HG02943 (cell line): Measurements from ENCODE around the gene NOX4.
"Not testable (repeated sequence)": the region's sequence is repeated elsewhere in the genome, so short reads cannot be mapped to it uniquely, and the experiment has no call there.

ENCODE experiments used
- ATAC-seq: cut with Tn5 transposase; IDR thresholded peaks from one replicate; pipeline ENCODE4 v1.9.1; 2021; ENCODE audit warnings: mild to moderate bottlenecking, low read depth, moderate library complexity; ENCODE audit not compliant: unreplicated experiment

NOX4 gene

DNA sequence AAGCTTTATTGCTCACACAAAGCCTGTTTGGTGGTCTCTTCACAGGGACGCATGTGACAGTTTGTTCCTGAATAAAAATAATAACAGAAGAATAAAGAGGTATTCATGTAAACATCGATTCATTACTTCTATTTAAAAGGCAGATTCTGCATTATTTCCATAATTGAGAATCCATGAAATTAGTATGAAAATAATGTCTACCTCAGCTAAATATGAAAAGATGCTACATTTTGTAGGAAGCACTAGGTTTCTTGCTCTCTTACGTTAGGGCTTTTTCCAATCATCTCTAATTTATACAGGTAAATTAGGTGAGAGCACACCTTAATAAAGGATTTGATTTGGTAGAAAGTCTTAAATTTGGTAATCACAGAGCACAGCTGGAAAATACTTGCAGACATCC, 103.7 kb downstream of the NOX4 start:
- ATAC-seq, result not testable (repeated sequence)

DNA sequence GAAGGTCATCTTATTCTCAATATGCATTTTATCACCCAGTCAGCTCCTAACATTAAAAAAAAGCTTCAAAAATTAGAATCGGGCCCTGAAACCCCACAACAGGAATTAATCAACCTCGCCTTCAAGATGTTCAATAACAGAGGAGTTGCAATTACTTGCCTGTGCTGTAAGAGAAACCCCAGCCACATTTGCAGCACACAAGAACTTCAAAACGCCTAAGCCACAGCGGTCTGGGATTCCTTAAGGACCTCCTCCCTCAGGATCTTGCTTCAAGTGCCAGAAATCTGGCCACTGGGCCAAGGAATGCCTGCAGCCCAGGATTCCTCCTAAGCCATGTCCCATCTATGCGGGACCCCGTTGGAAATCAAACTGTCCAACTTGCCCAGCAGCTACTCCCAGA, 108.2 kb downstream of the NOX4 start:
- not testable (repeated sequence) for ATAC-seq

DNA sequence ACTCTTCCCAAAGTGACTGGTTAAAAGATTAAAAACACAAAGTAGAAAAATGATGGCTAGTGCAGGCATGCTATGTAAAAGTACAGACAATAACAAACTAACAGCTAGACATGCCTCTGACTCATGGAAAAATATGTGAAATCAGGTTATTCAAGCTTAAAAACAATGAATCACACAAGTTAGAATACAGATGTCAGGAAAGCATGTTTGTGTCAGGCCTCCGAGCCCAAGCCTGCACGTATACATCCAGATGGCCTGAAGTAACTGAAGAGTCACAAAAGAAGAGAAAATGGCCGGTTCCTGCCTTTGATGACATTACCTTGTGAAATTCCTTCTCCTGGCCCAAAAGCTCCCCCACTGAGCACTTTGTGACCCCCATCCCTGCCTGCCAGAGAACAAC, 110.1 kb downstream of the NOX4 start:
- ATAC-seq, result no peak

DNA sequence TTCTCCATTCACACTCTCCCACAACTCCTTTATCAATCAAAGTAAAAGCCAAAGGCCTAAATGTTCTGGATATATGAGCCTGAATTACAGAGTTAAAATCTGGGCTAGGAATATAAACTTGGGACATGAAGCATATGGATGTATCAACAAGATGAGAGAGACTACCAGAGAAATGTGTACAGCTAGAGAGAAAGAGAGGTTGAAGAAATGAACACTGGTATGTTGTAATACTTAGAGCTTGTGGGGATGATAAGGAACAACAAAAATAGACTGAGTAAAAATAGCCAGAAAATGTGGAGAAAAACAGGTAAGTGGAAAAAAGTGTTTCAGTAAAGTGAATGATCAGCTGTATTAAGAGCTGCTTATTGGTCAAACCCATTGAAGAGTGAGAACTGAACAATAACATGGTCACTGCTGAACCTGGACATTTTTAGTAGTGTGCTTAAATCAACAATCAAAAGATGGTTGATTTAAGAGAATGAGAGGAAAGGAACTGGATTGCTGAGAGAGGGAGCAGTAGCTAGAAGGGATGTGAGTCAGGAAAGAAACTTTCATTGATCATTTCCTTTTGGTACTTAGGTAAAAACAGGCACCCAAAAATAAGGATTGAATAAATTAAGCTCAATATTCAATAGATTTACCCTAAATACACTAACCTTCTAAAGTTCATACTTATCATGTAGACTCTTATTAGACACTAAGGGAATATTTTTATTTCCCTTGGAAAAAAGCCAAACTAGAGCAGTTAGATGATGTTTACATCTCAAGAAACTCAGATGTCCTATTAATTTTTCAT, 111.0 kb downstream of the NOX4 start:
- not testable (repeated sequence) for ATAC-seq

DNA sequence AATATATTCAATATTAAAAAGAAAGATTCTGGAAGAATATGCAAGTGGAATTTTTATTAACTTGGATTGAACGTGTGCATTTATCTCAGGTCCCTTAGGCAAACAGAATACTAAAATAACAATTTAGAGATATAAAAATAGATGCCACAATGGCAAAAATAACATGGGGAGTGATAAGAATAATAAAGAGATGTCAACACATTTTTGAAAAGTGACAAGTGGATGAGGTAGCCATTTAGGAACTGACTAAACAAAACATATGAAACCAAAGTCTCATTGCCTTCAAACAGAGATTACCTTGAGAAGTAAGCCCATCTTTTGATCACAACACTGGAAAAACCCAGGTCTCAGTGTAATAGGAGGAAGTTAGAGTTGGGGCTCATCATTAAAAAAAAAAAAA, 112.2 kb downstream of the NOX4 start:
- ATAC-seq, result not testable (repeated sequence)

DNA sequence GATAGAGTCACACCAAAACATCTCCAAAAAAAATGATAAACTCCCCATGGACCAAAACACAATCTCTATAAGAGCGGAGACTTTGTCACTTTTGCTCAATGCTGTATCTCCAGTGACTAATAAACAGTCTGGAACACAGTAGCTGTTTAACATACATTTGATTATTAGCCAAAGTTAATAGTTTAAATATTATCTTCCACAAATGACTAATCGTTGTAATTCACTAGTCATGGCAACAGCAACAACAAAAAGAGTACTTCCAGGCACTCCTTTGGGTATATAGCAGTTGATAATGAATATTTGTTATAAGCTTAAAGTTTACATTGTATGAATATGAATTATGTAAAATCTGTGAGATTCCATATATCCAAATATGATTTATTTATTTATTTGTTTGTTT, 121.8 kb downstream of the NOX4 start:
- ATAC-seq, result not testable (repeated sequence)

DNA sequence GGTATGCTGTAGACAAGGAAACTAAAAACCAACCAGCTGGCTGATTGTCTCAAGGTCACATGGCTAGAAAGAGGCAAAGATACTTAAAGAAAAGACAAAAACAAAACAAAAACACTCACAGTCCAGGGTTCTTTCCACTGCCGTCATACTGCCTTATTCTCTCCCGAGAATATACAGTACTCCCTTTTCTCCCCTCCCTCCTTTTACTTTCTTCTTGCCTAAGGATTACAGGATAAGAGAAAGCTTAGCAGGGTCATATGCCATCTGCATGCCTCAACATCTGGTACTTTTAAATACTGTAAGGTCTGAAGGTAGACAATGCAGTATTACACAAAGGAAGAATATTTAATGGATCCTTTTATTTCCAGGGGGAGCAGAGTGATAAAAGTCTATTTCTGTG, 126.3 kb downstream of the NOX4 start:
- ATAC-seq, result not testable (repeated sequence)

DNA sequence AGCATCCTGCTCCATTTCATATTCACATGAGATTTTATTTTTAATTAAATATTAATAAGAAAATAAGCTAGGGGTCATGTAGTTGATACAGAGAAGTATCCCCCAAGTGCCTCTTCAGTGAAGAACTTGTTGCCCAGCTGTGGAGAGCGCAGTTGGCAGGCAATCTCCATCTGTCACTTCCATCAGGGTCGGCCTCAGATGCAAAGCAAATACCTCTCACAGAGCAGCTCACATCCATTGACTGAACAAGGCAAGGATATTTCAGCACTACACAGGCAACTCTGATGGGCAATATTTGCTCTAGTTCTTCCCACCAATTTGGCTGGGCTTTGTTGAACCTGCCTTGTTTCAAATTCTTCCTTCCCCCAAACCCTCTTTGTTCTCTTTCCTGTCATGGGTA, 129.4 kb downstream of the NOX4 start:
- ATAC-seq, result no peak

DNA sequence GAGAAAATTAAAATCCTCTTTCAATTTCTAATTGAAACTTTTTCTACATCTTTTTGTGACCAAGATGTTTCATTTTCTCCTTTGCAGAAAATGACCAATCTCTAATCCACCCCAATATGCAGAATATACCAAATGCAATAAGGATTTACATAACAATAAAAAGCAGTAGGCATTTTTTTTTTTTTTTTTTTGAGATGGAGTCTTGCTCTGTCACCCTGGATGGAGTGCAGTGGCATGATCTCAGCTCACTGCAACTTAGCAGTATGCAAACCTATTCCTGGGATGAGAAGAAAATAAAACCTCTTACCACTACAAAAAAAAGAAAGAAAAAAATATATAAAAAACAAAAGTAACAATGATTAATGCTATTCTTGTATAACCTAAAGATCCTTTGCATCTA, 132.0 kb downstream of the NOX4 start:
- ATAC-seq, result not testable (repeated sequence)

DNA sequence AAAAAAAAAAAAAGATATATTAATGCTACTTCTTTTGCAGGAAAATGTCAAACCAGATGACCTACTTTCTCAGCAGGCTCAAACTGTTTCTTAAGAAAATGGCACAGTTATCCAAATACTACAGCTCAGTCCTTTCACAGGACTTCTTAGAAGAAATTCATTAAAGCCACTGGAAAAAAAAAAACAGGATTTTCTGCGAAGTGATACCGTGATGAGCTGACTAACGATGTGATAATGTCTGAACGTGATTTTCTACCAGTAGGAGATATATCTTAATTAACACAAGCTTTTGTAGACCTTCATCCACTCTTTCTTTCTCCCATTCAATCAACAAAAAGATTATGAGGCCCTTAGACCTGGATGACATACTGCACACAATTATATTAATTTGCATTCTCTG, 132.4 kb downstream of the NOX4 start:
- no peak for ATAC-seq

DNA sequence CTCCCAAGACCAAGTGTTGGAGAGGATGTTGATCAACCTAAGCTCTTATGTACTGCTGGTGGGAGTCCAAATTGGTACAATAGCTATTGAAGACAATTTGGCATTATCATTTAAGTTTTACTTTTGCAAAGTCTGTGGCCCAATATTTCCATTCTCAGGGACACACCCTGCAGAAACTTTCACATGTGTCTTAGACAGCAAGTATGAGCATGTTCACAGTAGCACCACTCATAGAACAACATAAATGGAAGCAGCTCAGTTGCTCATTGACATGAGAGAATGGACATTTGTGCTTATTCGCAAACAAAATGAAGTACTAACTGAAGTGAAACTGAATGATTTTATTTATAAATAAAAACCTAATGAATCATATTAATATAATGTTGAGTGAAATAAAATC, 135.5 kb downstream of the NOX4 start:
- ATAC-seq, result no peak

DNA sequence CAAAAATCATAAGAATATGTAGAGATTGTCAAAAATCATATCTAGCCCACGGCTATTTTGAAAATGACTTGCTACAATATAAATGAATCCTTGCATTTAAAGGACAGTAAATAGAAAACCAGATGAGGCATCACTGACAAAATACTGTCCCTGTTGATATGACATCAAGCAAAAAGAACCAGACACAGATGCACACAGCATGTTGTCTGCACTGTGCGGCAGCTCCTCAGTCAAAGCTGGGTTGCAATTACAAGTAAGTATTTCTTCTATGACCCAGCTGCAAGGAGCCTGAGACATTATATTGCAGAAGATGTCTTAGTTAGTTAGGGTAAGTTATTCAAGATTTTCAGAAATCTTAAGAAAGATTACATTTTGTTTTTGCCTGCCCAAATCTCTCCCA, 136.7 kb downstream of the NOX4 start:
- ATAC-seq, result not testable (repeated sequence)

DNA sequence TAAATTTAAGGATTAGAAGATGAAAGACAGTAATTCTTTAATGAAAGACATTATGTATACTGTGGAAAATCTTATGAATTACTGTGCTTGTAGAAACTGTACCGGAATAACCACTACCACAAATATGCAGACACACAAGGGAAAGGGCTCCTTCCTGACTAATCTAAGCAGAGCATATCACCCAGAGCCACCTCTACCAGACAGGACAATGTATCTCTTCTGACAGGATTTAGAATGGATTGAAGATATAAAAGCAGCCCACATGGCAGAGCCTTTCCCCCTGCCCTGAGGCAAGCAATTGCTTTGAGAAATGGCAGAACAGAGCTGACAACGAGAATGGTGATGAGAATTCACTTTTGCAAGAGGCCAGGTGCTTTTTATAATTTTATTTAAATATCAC, 144.1 kb downstream of the NOX4 start:
- ATAC-seq, result no peak

DNA sequence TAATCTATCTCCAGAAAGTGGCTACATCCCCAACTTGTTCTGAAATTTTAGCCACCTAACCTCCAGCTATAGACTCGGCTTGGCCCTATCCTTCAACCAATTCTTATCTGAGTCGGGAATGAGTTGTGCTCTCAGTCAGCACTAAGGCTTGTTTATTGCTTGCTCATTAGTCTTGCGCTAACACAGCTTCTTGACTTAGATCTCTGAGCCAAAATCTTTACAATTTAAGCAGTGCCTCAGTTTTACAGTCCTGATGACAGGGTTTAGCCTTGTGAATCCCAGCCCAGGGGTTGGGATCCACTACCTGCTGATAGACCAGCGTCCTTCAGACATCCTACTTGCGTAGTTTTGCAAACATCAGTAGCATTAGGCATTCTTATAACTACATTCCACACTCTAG, 144.6 kb downstream of the NOX4 start:
- no peak for ATAC-seq

DNA sequence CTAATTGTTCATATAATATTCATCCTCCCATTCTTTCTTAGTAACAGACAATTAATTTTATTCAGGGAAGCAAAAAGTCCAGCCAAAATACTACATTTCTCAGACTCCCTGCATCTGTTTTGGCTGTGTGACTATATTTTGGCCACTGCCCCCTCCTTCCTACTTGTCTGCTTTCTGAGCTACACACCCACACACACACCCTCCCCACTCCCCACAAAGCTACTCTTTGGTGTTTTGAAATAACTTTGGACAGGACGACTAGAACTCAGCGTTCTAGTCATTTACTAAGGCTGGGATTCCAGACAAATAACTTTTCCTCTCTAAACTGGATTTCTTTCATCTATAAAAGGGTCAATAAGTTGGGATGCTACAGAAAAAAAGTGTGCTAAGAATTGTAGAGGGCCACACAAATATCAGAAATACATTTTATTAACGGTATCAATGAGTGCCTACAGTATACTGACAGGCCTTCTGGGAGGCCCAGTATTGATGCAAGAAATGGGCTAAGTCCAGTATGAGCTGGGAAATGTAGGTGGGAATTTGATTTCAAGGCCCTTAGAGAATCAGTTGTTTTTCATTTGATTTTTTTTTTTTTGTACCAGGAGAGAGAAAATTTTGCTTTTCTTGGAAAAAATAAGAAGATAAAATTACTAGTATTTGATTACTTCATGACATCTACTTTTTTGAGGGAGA, 148.1 kb downstream of the NOX4 start:
- ATAC-seq, result not testable (repeated sequence)

DNA sequence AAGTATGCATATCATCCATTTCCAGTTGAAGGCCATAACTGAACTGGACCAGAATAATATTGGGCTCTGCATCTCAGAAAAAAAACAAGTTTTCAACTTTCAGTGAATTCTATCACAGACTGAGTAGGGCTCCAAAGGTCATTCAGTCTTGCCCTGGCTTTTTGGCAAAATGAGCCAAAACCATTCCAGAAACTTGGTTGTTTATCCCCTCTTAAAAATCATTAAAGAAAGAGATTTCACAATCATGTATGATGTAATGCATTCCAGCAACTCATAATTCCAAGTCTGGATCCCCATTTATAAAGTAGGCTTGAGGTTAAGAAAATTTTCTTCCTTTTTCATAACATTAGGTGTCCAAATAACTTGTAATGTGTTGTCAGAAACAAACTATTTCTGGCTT, 150.7 kb downstream of the NOX4 start:
- not testable (repeated sequence) for ATAC-seq

DNA sequence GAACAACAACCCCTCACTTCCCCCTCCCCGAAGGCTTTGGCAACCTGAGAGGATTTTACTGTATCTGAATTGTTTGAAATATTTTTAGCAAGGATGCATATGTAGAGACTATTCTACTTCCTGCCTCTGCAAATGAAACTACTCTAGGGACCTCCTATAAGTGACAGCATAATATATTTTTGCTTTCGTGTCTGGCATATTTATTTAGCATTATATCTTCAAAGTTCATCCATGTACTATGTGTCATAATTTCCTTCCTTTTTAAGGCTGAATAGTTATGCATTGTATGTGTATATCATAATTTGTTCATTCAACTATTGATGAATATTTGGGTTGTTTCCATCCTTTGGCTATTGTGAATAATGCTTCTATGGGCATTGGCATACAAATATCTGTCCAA, 153.1 kb downstream of the NOX4 start:
- ATAC-seq, result not testable (repeated sequence)

DNA sequence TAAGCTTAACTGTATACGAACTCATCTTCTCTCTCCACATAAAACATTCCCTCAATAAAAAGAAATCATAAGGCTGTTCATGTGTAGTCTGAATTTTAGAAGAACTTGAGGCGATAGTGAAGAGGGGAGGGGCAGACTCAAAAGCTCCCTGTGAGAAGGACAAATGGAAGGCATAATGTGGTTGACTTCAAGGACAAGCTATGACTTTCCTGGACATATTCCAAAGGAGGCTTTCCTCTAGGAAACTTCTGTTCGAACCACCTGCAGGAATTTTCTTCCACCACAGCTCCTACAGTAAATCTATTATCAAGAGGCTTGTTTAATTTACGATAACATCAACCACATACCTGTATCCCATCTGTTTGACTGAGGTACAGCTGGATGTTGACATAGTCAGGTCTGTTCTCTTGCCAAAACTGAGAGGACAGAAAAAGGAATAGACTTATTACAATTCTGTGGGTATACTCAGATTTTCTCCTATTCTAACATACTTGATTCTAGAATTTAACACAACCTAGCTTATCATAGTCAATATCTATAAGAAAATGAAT, 154.0 kb downstream of the NOX4 start:
- not testable (repeated sequence) for ATAC-seq

DNA sequence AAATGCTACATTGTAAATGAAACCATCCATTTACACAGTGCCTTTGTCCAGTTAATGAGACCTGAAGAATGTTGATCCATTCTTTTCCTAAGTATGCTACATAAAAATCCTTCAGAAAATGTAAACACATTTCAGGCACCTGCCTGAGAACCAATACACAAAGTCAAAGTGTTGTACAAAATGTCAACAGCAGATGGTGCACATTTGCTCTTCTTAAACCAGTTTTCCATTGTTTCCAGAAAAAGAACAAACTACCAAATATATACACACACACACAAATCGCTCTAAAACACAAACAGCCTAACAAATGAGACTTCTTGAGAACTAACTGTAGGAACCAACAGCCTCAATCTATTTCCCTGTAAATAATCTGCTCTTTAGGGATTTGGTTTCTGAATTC, 157.5 kb downstream of the NOX4 start:
- not testable (repeated sequence) for ATAC-seq

DNA sequence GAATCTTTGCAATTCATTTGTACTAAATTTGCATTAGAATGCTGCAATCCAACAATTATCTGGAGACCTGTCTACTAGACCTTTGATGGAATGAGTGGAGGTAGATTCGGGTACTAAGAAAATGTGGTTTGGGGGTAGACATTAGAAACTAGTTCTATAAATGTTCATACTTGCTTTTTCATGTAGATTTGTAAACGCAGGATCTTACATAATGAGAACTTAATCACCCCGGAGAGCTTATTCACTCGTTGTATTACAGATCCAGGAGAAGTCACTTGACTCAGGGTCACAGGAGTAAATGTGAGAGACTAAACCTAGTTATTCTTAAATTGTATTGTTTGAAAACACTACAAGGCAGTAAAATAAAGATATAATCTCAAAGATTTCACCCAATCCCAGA, 159.2 kb downstream of the NOX4 start:
- ATAC-seq, result not testable (repeated sequence)

DNA sequence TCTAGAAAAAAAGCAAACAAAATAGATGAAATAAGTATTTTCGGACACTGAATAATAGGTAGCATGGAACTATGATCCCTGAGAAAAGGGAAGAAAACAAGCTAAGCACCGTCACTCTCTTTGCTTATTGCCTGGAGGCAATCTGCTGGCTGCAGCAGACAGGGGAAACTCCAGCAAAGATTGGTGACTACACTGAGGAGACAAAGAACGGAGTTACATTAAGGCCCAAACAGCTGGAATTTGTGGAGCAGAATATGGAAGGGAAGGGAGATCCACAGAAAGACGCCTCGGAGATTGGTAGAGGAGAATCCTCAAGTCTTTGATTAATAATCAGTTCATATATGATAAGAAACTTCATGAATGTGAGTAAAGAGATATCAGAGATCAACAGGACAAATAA, 163.3 kb downstream of the NOX4 start:
- no peak for ATAC-seq

DNA sequence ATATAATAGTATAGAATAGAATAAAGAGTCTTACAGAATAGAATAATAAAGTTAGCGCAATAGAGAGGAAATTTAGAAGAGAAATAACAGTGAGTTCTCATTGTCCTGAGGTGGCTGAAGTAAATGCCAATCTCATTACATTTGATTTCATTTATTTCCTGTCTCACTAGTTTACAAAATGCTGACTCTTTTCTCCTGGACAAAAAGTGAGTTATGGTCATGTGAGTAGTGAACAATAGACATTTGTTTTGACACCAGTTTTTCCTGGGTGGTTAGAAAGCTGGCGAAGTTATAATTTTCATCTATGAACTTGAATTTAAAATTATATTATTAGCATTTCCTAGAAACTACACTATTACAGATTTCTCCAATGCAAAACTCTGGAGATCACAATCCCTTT, 169.8 kb downstream of the NOX4 start:
- ATAC-seq, result no peak
